PFSK-1 (cell line): ENCODE measurements around the gene KRTAP19-3.

Source experiments
- FOXP2 ChIP-seq: optimal IDR thresholded peaks from 2 replicates; pipeline ENCODE3; 2011; ENCODE audit warnings: borderline replicate concordance, control low read depth, inconsistent platforms; ENCODE audit not compliant: insufficient read depth; ENCODE audit errors: extremely low read length, extremely low read depth
- POLR2AphosphoS5 ChIP-seq: IDR thresholded peaks from 2 replicates; pipeline ENCODE4 v1.6.1; 2012; ENCODE audit warnings: low read depth, mild to moderate bottlenecking, control low read depth, low read length, moderate library complexity
- REST ChIP-seq, 2 experiments: IDR thresholded peaks; 2 replicates each; pipeline versions ENCODE4 v1.6.1 to v1.8.0; 2011 to 2012; ENCODE audit warnings: low read depth in 2 of 2, low read length in 2 of 2, control low read depth in 1 of 2, inconsistent platforms in 1 of 2, mild to moderate bottlenecking in 1 of 2, moderate library complexity in 1 of 2; ENCODE audit not compliant: insufficient read depth in 1 of 2
- SIN3A ChIP-seq: IDR thresholded peaks from 2 replicates; pipeline ENCODE4 v1.6.1; 2012; ENCODE audit warnings: mild to moderate bottlenecking, low read length, moderate library complexity, borderline replicate concordance; ENCODE audit not compliant: insufficient read depth
- TAF1 ChIP-seq: IDR thresholded peaks from 2 replicates; pipeline ENCODE4 v1.6.1; 2012; ENCODE audit warnings: low read length, control low read depth, borderline replicate concordance; ENCODE audit not compliant: insufficient read depth

- no peak for TF ChIP-seq SIN3A
- no peak for TF ChIP-seq POLR2AphosphoS5
- TF ChIP-seq REST (IDR thresholded peaks at IDR 0.05; ENCODE audit: insufficient read depth in 1 of 2, low read depth in 2 of 2, low read length in 2 of 2) = no peak
- TF ChIP-seq FOXP2 = no peak
- TF ChIP-seq TAF1 = no peak
Measured at GRCh38 chr21:30482130-30482529, 9.7 kb downstream of the KRTAP19-3 start.
